Ishikawa (cell line): ENCODE data around the gene PRKN.

Experiments used
- CEBPB ChIP-seq: IDR thresholded peaks from 2 replicates; pipeline ENCODE4 v1.6.1; 2012
- CREB1 ChIP-seq: IDR thresholded peaks from 2 replicates; pipeline ENCODE4 v1.6.1; 2012; ENCODE audit warnings: low read depth
- EGR1 ChIP-seq: IDR thresholded peaks from 2 replicates; pipeline ENCODE4 v1.6.1; 2012
- EP300 ChIP-seq: IDR thresholded peaks from 2 replicates; pipeline ENCODE4 v1.6.1; 2012; ENCODE audit warnings: borderline replicate concordance
- FOXM1 ChIP-seq: IDR thresholded peaks from 2 replicates; pipeline ENCODE4 v1.6.1; 2012; ENCODE audit warnings: low read depth, borderline replicate concordance
- MAX ChIP-seq: IDR thresholded peaks from 2 replicates; pipeline ENCODE4 v1.6.1; 2012
- NFIC ChIP-seq: IDR thresholded peaks from 2 replicates; pipeline ENCODE4 v1.6.1; 2012
- RAD21 ChIP-seq: IDR thresholded peaks from 2 replicates; pipeline ENCODE4 v1.6.1; 2012; ENCODE audit warnings: low read depth
- REST ChIP-seq: IDR thresholded peaks from 2 replicates; pipeline ENCODE4 v1.6.1; 2012; ENCODE audit warnings: low read depth, mild to moderate bottlenecking
- TAF1 ChIP-seq: IDR thresholded peaks from 2 replicates; pipeline ENCODE4 v1.6.1; 2012; ENCODE audit warnings: low read depth, mild to moderate bottlenecking
- TCF12 ChIP-seq: IDR thresholded peaks from 2 replicates; pipeline ENCODE4 v1.6.1; 2012; ENCODE audit warnings: low read depth
- TEAD4 ChIP-seq: IDR thresholded peaks from 2 replicates; pipeline ENCODE4 v1.6.1; 2012
- YY1 ChIP-seq: IDR thresholded peaks from 2 replicates; pipeline ENCODE4 v1.6.1; 2012; ENCODE audit warnings: low read depth
- ZBTB7A ChIP-seq: IDR thresholded peaks from 2 replicates; pipeline ENCODE4 v1.6.1; 2012; ENCODE audit warnings: low read depth
- TF ChIP-seq, protein P1 (sequence below): IDR thresholded peaks from 2 replicates; pipeline ENCODE4 v1.6.1; 2012

The PRKN gene

GRCh38 chr6:161480421-161481155, 1247.0 kb downstream of the PRKN start:
- TF ChIP-seq CEBPB (no peak), TEAD4 (no peak), ZBTB7A (no peak)

GRCh38 chr6:161479376-161479775, 1248.2 kb downstream of the PRKN start:
- TF ChIP-seq EGR1: no peak
- TF ChIP-seq FOXM1: no peak
- no peak for TF ChIP-seq EP300
- no peak for TF ChIP-seq CREB1
- no peak for TF ChIP-seq MAX
- TF ChIP-seq, protein P1, sequence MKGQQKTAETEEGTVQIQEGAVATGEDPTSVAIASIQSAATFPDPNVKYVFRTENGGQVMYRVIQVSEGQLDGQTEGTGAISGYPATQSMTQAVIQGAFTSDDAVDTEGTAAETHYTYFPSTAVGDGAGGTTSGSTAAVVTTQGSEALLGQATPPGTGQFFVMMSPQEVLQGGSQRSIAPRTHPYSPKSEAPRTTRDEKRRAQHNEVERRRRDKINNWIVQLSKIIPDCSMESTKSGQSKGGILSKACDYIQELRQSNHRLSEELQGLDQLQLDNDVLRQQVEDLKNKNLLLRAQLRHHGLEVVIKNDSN: no peak
- no peak for TF ChIP-seq CEBPB
- no peak for TF ChIP-seq NFIC
- TF ChIP-seq RAD21: no peak
- no peak for TF ChIP-seq TEAD4
- TF ChIP-seq YY1: no peak
- TF ChIP-seq TCF12: no peak
- no peak for TF ChIP-seq REST

- TF ChIP-seq MAX (no peak), CREB1 (no peak), TCF12 (no peak), EGR1 (no peak), RAD21 (no peak), FOXM1 (no peak), YY1 (no peak), REST (no peak), ZBTB7A (no peak), NFIC (no peak), CEBPB (no peak)
- TF ChIP-seq, protein P1: no peak
Observed at GRCh38 chr6:161477876-161478425, 1249.6 kb downstream of the PRKN start.

DNA sequence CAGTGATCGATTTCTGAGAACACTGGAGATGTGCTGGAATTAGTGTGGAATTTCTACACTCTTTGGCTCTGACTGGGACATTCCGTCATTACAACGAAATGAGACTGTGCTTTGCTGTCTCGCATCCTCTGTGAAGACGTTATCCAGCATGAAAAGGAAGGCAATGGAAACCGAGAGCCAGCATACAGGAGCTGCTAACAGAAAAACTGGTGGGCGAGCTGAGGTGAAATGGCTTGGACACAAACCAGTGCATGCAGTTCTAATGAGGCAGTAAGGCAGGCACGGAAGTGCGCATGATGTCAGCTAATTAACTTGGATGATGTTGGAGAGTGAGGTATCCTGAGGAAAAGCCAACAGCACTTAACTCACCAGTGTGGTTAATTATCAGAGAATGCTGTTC, 1250.9 kb downstream of the PRKN start:
- TF ChIP-seq TEAD4 (no peak), YY1 (no peak), CEBPB (no peak), MAX (no peak), TAF1 (no peak), EGR1 (no peak), EP300 (no peak), CREB1 (no peak), FOXM1 (no peak), RAD21 (no peak), TCF12 (no peak), REST (no peak), NFIC (no peak), ZBTB7A (no peak)
- TF ChIP-seq, protein P1: no peak
